EL (cell line): ENCODE results near the gene NDST3.
"Not testable (repeated sequence)": the region's sequence is repeated elsewhere in the genome, so short reads cannot be mapped to it uniquely, and the experiment has no call there.

Experiments used
- DNase-seq: peaks from one replicate; pipeline ENCODE4 v3.0.0-alpha.2; 2016

The NDST3 gene

DNA sequence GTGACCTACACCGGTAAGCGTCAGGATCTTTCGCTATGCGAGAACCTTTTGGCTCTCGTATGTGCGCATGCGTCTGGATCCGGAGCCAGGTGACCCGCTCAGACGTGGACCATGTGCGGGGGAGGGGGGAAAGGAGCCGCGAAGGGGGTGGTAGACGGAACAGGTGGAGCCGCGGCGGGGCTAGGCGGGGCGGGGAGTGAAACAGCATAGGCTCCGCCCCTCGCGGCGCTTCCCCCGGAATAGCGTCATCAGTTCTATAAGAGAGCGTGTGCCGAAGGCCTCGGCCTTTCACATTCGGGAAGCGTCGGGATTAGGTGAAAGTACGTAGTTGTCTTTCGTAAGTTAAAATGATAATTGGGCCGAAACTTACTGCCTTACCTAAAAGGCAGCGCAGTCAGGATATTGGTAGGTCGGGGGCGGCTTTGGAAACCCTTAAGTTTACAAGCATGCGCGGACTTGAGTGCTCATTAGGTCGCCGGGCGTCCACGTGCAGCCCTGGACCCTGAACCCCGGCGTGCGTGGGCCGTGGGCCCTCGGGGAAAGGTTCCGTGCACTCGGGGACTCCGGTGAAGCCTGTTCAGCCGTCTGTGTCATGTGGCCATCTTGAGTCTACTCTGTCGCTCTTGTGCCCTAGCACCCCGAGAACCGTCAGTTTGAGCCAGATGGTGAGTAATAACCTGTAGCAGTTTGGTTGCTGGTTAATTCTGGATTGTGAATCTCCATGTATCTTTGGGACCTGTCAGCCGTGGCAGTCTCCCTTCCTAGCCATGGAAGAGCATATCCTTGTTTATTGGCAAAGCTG is 244.4 kb downstream of the NDST3 start:
- DNase-seq, result peak; percentile 91

DNA sequence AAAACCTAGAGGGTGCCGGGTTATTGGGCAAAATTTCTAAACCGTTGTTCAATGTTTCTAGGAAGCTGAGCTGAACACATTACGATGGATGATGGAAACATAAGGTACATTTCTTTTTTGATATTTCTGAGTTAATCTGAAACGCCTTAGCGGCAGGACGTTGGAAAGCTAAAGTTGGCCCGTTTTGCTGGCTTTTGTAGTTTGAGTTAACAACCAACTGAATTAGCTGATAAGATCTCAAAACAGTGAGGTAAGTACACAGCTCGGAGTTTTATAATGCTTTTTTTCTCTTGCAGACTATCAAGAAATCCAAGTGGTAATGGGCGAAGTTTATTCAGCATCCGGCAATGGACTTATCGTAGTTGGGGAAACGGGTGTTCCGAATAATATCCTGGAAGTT is 245.0 kb downstream of the NDST3 start:
- DNase-seq, result no peak

DNA sequence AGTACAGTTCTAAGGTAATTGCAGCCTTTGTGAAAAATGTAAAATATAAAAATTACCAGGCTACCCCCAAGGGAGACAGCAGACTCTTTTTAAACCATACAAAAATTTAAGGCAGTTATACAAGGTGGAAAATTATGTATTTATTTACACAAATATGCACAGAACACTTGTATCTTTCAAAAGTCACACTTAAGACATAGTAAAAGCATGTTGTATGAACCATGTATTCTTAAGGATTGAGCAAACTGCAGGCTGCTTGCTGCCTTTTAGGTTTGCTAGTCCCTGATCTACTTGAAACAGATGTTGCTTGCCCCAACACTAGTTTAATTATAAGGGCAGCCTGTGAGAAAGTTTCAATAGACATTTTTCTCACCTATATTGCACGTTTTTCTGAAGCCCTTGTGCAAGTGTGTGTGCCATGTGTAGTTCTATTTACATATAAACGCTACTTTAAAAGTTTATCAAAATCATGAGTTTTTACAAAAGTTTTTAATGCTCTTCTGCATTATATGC is 245.7 kb downstream of the NDST3 start:
- peak; percentile 18 for DNase-seq

DNA sequence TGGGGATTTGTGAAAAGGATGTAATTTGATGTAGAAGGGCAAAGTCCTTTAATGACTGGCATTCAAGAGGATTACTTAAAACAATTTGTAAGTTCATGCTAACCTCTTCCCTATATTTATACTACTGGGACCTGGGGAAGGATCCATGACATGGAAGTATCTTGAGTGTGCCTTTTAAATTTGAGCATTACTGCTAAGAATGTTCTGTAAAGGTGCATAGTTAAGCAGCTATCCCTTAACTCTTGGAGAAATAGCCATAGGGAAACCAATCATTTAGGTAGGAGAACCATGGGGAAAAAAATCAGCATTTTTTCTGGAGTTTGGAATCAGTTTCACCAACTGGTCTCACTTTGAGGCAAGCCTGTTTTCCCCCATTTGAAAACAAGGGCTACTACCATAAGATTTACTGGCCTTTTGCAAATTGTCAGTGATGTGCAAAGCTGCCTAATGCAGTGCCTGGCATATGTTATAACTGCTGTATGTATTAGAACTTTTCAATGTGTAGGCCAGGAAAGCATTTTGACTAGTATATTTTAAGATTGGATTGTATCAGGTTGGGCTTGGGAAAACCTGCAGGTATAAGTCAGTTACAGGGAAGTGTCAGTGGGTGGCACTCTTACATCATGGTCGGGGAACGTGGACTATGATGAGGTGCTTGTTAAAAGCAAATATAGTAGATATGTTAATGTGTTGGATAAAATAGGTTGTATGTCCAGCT is 246.4 kb downstream of the NDST3 start:
- DNase-seq, result peak; percentile 80

DNA sequence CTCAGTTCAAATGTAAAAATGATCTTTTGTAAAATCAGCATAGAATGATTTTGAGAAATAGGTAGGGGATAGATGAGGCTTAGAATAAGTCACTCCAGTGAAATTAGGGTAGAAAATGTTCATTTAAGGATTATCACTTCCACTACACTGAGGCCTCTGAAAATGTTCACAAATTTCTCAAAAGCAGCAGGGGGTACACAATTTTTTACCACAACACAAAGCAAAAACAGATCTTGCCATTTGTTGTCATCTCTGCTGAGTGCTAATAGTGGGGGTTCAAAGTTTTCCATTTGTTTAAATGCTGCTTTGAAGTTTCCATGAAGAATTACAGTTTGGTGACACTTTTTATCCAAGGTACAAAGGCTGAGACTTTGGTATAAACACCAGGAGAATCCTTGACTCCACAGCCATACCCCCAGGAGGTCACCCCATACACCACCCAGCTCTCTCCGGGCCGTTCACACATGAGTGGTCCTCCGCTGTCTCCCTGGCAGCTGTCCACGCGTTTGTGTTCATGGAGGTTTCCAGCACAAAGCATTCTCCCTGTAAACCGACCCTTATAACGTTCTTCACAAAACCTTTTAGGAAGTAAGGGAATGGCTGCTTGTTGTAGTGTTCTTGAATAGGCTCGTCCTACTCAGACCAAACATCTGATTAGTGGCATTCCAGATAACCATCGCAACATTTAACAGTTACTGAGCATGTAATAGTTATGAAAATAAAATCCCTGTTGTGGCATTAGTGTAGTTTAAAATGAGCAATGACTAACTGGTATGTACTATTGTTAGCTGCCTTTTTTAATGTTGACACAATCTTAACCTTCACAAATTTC is 247.5 kb downstream of the NDST3 start:
- peak; percentile 68 for DNase-seq

DNA sequence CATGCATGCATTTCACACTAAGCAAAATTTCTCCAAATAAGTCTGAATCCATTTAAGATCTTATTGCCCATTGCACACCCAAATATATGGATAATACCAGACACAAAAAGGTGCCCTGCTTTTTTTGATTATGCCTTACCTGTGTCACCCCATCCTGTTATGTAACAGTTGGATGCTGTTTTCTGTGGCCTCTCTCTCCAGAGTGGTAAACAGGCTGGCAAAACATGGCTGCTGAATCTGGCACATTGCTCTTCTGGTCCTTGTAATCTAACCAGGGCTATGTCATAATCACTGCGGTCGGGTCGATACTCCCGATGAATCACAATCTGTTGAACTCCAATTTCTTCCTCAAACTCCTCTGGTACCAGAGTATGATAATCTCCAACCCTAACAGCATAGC is 248.4 kb downstream of the NDST3 start:
- DNase-seq, result peak; percentile 79

DNA sequence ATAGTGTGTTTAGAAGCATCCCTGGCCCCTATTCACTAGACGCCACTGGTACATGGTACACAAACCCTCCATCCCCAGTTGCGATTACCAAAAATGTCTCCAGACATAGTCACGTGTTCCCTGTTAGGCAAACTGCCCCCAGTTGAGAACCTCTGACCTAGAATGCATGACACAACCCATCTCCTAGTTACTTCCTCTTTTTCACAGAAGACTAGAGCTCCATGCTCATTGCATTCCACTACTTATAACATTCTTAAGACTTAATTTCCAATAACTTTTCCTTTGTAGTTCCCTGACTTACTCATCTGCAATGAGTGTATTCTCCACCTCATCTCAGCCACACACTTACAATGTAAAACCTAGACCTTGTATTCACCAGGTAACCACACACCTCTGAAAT is 249.9 kb downstream of the NDST3 start:
- DNase-seq, result peak; percentile 13

DNA sequence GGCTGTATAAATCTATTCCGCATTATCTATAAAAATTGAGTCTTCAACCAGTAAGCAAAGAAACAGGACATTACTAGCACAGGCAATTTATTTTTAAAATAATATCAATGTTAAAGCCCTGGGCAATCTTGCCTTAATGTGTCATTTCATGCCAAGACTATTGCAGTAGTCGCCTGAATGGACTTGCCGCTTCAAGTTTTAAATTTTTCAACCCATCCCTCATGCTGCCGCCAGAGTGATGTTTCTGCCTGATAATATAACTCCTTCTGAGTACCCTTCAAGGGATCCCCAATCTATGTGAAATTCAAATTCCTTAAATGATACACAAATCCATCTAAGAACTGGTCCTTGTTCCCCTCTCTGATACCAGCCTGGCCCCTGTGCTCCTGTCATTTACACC is 251.6 kb downstream of the NDST3 start:
- no peak for DNase-seq

DNA sequence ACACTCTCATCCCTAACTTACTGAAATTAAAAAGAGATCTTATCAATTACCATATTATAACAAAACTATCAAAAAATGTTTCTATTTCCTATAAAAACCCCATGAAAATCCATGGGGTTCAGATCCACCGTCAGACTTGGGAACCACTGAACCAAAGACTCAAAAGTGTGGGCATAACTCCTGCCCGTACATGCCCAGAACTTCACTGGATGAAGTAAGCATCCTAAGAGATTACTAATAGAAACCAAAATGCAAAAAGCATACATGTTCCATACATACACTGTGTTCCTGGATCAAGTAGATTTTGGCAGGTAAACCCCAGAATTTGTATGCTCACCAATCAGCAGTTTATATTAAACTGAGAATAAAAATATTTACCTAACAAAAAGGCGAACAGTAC is 252.4 kb downstream of the NDST3 start:
- DNase-seq, result no peak

DNA sequence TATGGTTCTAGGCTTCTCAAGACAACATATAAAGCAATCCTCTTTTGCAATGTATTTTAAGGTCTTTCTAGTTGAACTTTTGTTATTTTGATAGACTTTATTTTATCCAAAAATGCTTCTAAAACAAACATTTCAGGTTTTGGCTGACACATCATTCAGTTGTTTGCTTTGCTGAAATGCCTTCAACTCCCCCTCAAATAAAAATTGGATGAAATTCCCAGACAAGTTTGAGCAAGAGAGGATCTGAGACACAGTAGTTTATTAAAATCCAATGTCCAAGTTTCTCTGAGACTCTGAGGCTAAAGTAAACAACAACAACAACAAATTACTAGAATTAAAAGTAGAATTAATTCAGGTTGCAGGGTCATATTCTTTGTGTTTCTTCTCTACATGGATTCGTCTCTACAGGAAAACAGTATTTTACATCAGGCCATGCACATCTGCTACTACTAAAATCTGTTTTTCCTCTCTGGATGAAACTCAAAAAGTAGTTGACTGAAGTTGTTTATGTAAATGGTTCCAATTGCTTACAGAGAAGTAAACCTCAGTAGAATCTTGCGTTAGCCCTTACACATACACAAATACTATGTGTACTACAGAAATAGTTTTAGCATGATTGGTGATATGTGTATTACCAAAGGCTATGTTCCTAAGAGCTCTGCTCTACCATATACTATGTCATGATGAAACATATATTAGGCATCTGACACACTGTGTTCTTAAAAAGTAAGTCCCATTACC is 253.6 kb downstream of the NDST3 start:
- DNase-seq, result peak; percentile 67

DNA sequence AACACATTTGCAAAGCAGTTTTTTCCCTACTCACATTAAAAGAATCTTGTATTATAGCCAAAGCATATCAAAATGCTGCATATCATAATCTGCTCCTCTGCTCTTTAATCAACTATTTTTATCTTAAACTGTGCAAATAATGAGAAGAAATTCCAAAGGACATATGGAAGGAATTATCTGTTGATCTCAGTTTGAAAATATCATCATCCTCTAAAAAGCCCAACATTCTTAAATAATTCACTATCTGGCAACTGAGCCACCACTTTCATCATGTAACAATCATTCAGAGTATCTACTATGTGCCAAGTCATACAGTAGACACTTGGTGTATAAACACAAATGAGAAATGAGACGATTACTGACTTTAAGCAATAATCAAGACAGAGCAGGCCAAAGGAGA is 255.5 kb downstream of the NDST3 start:
- DNase-seq, result peak; percentile 93

DNA sequence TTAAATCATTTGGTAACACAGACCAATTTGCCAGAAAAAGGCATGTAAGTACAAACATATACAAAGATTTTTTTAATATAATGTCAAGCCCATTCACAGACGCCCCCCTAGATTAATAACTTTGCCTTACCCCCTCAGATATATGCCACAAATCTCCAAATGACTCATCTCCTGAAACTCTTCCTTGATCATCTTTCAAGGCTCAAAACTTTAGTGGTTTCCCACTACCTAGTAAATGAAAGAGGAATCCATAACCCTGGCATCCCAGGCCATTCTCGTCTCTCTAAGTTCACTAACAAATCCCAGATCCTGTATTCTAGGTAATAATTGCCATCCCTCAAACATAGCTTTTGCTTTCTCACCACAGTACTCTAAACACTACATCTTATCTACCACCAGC is 256.7 kb downstream of the NDST3 start:
- peak; percentile 45 for DNase-seq

DNA sequence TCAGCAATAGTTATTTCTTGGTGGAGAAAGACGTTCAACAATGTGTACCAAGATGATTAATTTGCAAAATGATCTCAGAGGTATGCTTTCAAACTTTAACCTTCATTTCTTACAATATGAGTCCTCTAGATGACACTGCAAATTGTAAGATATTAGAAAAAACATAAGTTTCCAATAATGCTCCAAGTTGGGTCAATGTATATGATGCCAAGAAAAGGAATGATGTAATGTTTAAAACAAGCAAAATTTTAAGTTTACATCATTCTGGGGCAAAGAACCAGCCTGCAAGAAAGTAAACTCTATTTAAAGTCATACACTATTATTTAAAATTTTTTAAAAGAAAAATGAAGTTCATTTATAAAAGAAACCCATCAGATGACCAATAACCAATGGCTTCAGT is 262.4 kb downstream of the NDST3 start:
- no peak for DNase-seq

DNA sequence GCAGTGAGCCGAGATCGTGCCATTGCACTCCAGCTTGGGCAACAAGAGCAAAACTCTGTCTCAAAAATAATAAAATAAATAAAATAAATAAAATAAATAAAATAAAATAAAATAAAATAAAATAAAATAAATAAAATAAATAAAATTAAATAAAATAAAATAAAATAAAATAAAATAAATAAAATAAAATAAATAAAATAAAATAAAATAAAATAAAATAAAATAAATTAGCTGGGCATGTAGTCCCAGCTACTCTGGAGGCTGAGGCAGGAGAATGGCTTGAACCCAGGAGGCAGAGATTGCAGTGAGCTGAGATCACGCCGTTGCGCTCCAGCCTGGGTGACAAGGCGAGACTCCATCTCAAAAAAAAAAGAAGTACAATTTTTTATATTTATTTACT is 265.3 kb downstream of the NDST3 start:
- DNase-seq, result not testable (repeated sequence)

DNA sequence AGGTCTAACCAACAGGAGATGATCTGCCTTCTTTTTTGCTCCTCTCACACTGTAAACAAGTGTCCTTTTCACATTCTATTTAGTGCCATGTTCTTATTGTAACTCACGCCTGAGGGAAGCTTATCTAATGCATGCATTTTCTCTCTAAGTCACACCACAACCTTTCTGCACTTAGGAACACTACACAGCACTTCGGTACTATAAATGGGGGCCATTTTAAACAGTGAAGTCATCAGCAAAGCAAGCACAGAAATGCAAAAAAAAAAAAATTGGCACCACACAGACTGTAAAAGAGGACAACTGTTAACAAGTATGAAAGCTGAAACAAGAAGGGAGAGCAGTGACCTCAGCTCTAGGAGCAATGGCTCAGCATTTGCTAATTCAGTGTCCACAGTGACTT is 273.4 kb downstream of the NDST3 start:
- DNase-seq, result no peak
